ENCODE data around the gene MRPL42. TPM values are rescaled to one million over a fixed set of nuclear protein-coding genes. Genes with fewer than 3 reads are reported as not detected.

MRPL42 gene
- total and polyA plus RNA-seq, 2 donors (not counting 1 experiment from before 2014, with no cell fraction given) = 68.0 to 87.3 TPM

DNA sequence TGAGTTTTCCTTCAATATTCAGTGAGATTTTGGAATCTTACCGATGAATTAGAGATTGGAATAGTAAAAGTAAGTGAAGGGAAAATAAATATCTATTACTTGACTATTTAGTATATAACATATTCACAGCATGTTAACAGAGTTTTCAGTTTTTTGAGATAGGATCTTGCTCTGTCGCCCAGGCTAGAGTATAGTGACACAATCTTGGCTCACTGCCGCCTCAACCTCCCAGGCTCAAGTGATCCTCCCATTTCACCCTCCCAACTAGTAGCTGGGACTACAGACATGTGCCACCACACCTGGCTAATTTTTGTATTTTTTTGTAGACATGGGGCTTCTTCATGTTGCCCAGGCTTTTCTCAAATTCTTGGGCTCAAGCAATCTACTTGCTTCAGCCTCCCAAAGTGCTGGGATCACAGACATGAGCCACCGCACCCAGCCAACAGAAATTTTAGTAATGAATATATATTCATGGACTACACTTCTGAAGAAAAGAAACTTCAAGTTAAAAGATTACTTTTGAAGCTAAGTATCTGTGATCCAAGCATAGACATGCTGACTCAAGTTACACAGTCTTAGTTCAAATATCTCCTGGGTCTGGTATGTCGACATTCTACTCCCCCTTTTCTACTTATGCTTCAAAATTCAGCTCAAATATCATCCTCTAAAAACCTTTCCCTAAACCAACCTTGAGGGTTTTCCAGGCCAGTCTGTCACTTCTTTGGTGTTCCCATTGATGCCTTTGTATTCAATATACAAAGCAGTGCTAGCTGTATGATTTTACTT lies 39.3 kb upstream of the MRPL42 start:
- peaks cover 94% of the 10 kb centered on the region for H3K79me2 ChIP-seq (ENCODE audit: control insufficient read depth, insufficient read depth, low read length)
- no peak overlapping the region for H3K9ac ChIP-seq (ENCODE audit: insufficient read depth, low read length)
- H3K9me3 ChIP-seq (ENCODE audit: control insufficient read depth, insufficient read depth, low read depth, low read length) = no peaks in the 10 kb centered on the region
- no peaks in the 10 kb centered on the region for H4K20me1 ChIP-seq (ENCODE audit: control insufficient read depth, extremely low read depth, insufficient read depth, low read length)
- TF ChIP-seq, protein P1, sequence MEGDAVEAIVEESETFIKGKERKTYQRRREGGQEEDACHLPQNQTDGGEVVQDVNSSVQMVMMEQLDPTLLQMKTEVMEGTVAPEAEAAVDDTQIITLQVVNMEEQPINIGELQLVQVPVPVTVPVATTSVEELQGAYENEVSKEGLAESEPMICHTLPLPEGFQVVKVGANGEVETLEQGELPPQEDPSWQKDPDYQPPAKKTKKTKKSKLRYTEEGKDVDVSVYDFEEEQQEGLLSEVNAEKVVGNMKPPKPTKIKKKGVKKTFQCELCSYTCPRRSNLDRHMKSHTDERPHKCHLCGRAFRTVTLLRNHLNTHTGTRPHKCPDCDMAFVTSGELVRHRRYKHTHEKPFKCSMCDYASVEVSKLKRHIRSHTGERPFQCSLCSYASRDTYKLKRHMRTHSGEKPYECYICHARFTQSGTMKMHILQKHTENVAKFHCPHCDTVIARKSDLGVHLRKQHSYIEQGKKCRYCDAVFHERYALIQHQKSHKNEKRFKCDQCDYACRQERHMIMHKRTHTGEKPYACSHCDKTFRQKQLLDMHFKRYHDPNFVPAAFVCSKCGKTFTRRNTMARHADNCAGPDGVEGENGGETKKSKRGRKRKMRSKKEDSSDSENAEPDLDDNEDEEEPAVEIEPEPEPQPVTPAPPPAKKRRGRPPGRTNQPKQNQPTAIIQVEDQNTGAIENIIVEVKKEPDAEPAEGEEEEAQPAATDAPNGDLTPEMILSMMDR (conservative IDR thresholded peaks at IDR 0.05 in 1 of 2, IDR thresholded peaks at IDR 0.05 in 1 of 2; ENCODE audit: low read depth in 1 of 2, low read length in 2 of 2) = no peak
- TF ChIP-seq EZH2 (IDR thresholded peaks at IDR 0.05; ENCODE audit: low read length, missing control alignments) = no peak
- H3K36me3 ChIP-seq (ENCODE audit: control insufficient read depth, insufficient read depth, low read length) = no peaks in the 10 kb centered on the region
- no peaks in the 10 kb centered on the region for H3K27me3 ChIP-seq (ENCODE audit: control insufficient read depth, insufficient read depth, low read length)
- H3K4me1 ChIP-seq (ENCODE audit: control insufficient read depth, extremely low read depth, insufficient read depth, low read length) = peaks cover 9% of the 10 kb centered on the region
- H3K27ac ChIP-seq (ENCODE audit: insufficient read depth, low read length) = no peak overlapping the region
- peak; percentile 62 to 77 for DNase-seq (ENCODE audit: low read depth in 2 of 2)
- H3K4me3 ChIP-seq (replicated peaks in 1 of 4; ENCODE audit: control extremely low read depth in 1 of 4, insufficient read depth in 1 of 4, low read depth in 3 of 4, low read length in 4 of 4) = no peak overlapping the region
- peak overlapping the region; percentile 52 for H3K4me2 ChIP-seq (ENCODE audit: extremely low read depth, insufficient read depth, low read length)
- no peak overlapping the region for H2AFZ ChIP-seq (ENCODE audit: low read length)

DNA sequence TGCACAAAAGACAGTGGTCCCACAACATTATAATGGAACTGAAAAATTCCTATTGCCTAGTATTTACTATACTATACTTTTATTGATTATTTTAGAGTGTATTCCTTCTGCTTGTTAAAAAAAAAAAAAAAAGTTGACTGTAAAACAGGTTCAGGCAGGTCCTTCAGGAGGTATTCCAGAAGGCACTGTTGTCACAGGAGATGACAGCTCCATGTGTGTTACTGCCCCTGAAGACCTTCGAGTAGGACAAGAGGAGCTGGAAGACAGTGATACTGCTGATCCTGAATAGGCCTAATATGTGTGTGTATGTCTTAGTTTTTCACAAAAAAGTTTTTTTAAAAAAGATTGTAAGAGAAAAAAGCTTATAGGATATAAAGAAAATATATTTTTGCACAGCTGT lies 37.9 kb upstream of the MRPL42 start:
- H3K9me3 ChIP-seq (ENCODE audit: control insufficient read depth, insufficient read depth, low read depth, low read length) = no peaks in the 10 kb centered on the region
- no peak overlapping the region for H2AFZ ChIP-seq (ENCODE audit: low read length)
- TF ChIP-seq, protein P1 (conservative IDR thresholded peaks at IDR 0.05 in 1 of 2, IDR thresholded peaks at IDR 0.05 in 1 of 2; ENCODE audit: low read depth in 1 of 2, low read length in 2 of 2) = no peak
- TF ChIP-seq EZH2 (IDR thresholded peaks at IDR 0.05; ENCODE audit: low read length, missing control alignments) = no peak
- peaks cover 8% of the 10 kb centered on the region for H3K4me1 ChIP-seq (ENCODE audit: control insufficient read depth, extremely low read depth, insufficient read depth, low read length)
- H3K79me2 ChIP-seq (ENCODE audit: control insufficient read depth, insufficient read depth, low read length) = peaks cover 94% of the 10 kb centered on the region
- H4K20me1 ChIP-seq (ENCODE audit: control insufficient read depth, extremely low read depth, insufficient read depth, low read length) = no peaks in the 10 kb centered on the region
- H3K27ac ChIP-seq (ENCODE audit: insufficient read depth, low read length) = no peak overlapping the region
- H3K4me2 ChIP-seq (ENCODE audit: extremely low read depth, insufficient read depth, low read length) = no peak overlapping the region
- DNase-seq (ENCODE audit: low read depth in 2 of 2) = no peak
- H3K9ac ChIP-seq (ENCODE audit: insufficient read depth, low read length) = no peak overlapping the region
- H3K4me3 ChIP-seq (replicated peaks in 1 of 4; ENCODE audit: control extremely low read depth in 1 of 4, insufficient read depth in 1 of 4, low read depth in 3 of 4, low read length in 4 of 4) = no peak overlapping the region
- H3K27me3 ChIP-seq (ENCODE audit: control insufficient read depth, insufficient read depth, low read length) = no peaks in the 10 kb centered on the region
- no peaks in the 10 kb centered on the region for H3K36me3 ChIP-seq (ENCODE audit: control insufficient read depth, insufficient read depth, low read length)

DNA sequence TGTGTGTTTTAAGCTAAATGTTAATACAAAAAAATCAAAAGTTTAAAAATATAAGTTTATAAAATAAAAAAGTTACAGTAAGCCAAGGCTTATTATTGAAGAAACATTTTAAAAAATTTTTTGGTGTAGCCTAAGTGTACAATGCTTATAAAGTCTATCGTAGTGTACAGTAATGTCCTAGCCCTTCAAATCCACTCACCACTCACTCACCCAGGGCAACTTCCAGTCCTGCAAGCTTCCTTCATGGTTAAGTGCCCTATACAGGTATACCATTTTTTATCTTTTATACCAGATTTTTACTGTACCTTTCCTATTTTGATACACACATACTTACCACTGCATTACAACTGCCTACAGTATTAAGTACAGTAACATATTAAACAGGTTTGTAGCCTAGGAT lies 37.5 kb upstream of the MRPL42 start:
- no peaks in the 10 kb centered on the region for H4K20me1 ChIP-seq (ENCODE audit: control insufficient read depth, extremely low read depth, insufficient read depth, low read length)

More for the DNA sequence above, 37.5 kb upstream of the MRPL42 start:
- Histone ChIP-seq H2AFZ (ENCODE audit: low read length) (no peak overlapping the region), H3K9me3 (ENCODE audit: control insufficient read depth, insufficient read depth, low read depth, low read length) (no peaks in the 10 kb centered on the region), H3K27me3 (ENCODE audit: control insufficient read depth, insufficient read depth, low read length) (no peaks in the 10 kb centered on the region), H3K4me2 (ENCODE audit: extremely low read depth, insufficient read depth, low read length) (no peak overlapping the region), H3K4me3 (replicated peaks in 1 of 4; ENCODE audit: control extremely low read depth in 1 of 4, insufficient read depth in 1 of 4, low read depth in 3 of 4, low read length in 4 of 4) (no peak overlapping the region), H3K36me3 (ENCODE audit: control insufficient read depth, insufficient read depth, low read length) (no peaks in the 10 kb centered on the region), H3K9ac (ENCODE audit: insufficient read depth, low read length) (no peak overlapping the region), H3K4me1 (ENCODE audit: control insufficient read depth, extremely low read depth, insufficient read depth, low read length) (peaks cover 7% of the 10 kb centered on the region), H3K79me2 (ENCODE audit: control insufficient read depth, insufficient read depth, low read length) (peaks cover 93% of the 10 kb centered on the region), H3K27ac (ENCODE audit: insufficient read depth, low read length) (no peak overlapping the region)
- TF ChIP-seq EZH2 (IDR thresholded peaks at IDR 0.05; ENCODE audit: low read length, missing control alignments) = no peak
- TF ChIP-seq, protein P1 (conservative IDR thresholded peaks at IDR 0.05 in 1 of 2, IDR thresholded peaks at IDR 0.05 in 1 of 2; ENCODE audit: low read depth in 1 of 2, low read length in 2 of 2) = no peak
- no peak for DNase-seq (ENCODE audit: low read depth in 2 of 2)

Data from fibroblast of lung (primary cell).